CD14-positive monocyte (primary cell): Measurements from ENCODE around the gene NRSN2. TPM values are rescaled to one million over a fixed set of nuclear protein-coding genes. Genes with fewer than 3 reads are reported as not detected.

ENCODE experiments used
- DNase-seq, 3 donors: peaks; one replicate each; pipeline ENCODE4 v3.0.0-alpha.2; 2011 to 2022
- H2AFZ ChIP-seq: 2 replicates; pipeline ENCODE4 v1.6.0; 2012; ENCODE audit warnings: mild to moderate bottlenecking, low read depth, low read length, inconsistent platforms; ENCODE audit not compliant: insufficient read depth, poor library complexity, severe bottlenecking
- H3K27ac ChIP-seq, 2 donors: 1 replicate in 1 of 2; 2 replicates in 1 of 2; pipeline ENCODE4 v1.5.1; 2012 to 2013; ENCODE audit warnings: low read length in 2 of 2, control low read depth in 1 of 2, inconsistent platforms in 1 of 2, low read depth in 1 of 2, mild to moderate bottlenecking in 1 of 2
- H3K27me3 ChIP-seq, 2 donors: one replicate each; pipeline versions ENCODE4 v1.6.0 to v1.6.1; 2011 to 2013; ENCODE audit warnings: low read length in 2 of 2; ENCODE audit not compliant: control insufficient read depth in 2 of 2, insufficient read depth in 2 of 2
- H3K36me3 ChIP-seq, 2 donors: replicated peaks in 1 of 2; 1 replicate in 1 of 2; 2 replicates in 1 of 2; pipeline versions ENCODE4 v1.5.1 to v1.6.1; 2012 to 2013; ENCODE audit warnings: low read length in 2 of 2, control low read depth in 1 of 2, inconsistent platforms in 1 of 2, mild to moderate bottlenecking in 1 of 2; ENCODE audit not compliant: insufficient read depth in 2 of 2, control insufficient read depth in 1 of 2
- H3K4me1 ChIP-seq, 2 donors: 1 replicate in 1 of 2; 2 replicates in 1 of 2; pipeline versions ENCODE4 v1.5.1 to v1.6.1; 2012 to 2013; ENCODE audit warnings: low read length in 2 of 2, control low read depth in 1 of 2, inconsistent platforms in 1 of 2, mild to moderate bottlenecking in 1 of 2, moderate library complexity in 1 of 2; ENCODE audit not compliant: insufficient read depth in 2 of 2, control insufficient read depth in 1 of 2
- H3K4me2 ChIP-seq: replicated peaks from 2 replicates; pipeline ENCODE3; 2012; ENCODE audit warnings: low read length, moderate library complexity, mild to moderate bottlenecking; ENCODE audit not compliant: poor library complexity, severe bottlenecking; ENCODE audit errors: extremely low read depth
- H3K4me3 ChIP-seq, 3 experiments: fragments of 200-600 bp in 1 of 3; sonication (generic) in 1 of 3; replicated peaks in 1 of 3; 1 replicate in 2 of 3; 2 replicates in 1 of 3; pipeline ENCODE4 v1.5.1; 2011 to 2013; ENCODE audit warnings: low read length in 3 of 3, mild to moderate bottlenecking in 3 of 3, control low read depth in 2 of 3, low read depth in 2 of 3, inconsistent platforms in 1 of 3, moderate library complexity in 1 of 3
- H3K79me2 ChIP-seq: 2 replicates; pipeline ENCODE4 v1.6.0; 2012; ENCODE audit warnings: mild to moderate bottlenecking, control low read depth, inconsistent platforms, low read length, moderate library complexity; ENCODE audit not compliant: insufficient read depth
- H3K9ac ChIP-seq: 2 replicates; pipeline ENCODE4 v1.6.0; 2017; ENCODE audit warnings: low read length, mild to moderate bottlenecking; ENCODE audit not compliant: insufficient read depth, poor library complexity, severe bottlenecking
- H3K9me3 ChIP-seq, 2 donors: replicated peaks in 1 of 2; 1 replicate in 1 of 2; 2 replicates in 1 of 2; pipeline versions ENCODE4 v1.5.1 to v1.6.1; 2012 to 2013; ENCODE audit warnings: low read length in 2 of 2, control low read depth in 1 of 2; ENCODE audit not compliant: control insufficient read depth in 1 of 2, insufficient read depth in 1 of 2
- H4K20me1 ChIP-seq: 2 replicates; pipeline ENCODE4 v1.6.0; 2012; ENCODE audit warnings: mild to moderate bottlenecking, low read length, control low read depth, moderate library complexity; ENCODE audit not compliant: insufficient read depth
- H3K27ac Mint-ChIP-seq, 7 donors: one replicate each; pipeline ENCODE4 v1.8.0; 2020; ENCODE audit warnings: mild to moderate bottlenecking in 7 of 7, mixed read lengths in 7 of 7, moderate library complexity in 6 of 7, inconsistent platforms in 2 of 7
- H3K27me3 Mint-ChIP-seq, 3 donors: one replicate each; pipeline ENCODE4 v1.8.0; 2021 to 2022; ENCODE audit warnings: low read depth in 3 of 3, mild to moderate bottlenecking in 3 of 3, mixed read lengths in 3 of 3, moderate library complexity in 3 of 3, inconsistent platforms in 1 of 3
- H3K36me3 Mint-ChIP-seq, 2 donors: one replicate each; pipeline ENCODE4 v1.8.0; 2020; ENCODE audit warnings: mixed read lengths in 2 of 2, inconsistent platforms in 1 of 2, mild to moderate bottlenecking in 1 of 2
- H3K4me1 Mint-ChIP-seq: one replicate; pipeline ENCODE4 v1.8.0; 2020; ENCODE audit warnings: mild to moderate bottlenecking, mixed read lengths
- H3K4me3 Mint-ChIP-seq, 2 donors: one replicate each; pipeline ENCODE4 v1.8.0; 2020; ENCODE audit warnings: mild to moderate bottlenecking in 2 of 2, mixed read lengths in 2 of 2, moderate library complexity in 1 of 2
- H3K9me3 Mint-ChIP-seq, 7 donors: one replicate each; pipeline ENCODE4 v1.8.0; 2020 to 2022; ENCODE audit warnings: mixed read lengths in 7 of 7, mild to moderate bottlenecking in 6 of 7, moderate library complexity in 6 of 7, inconsistent platforms in 2 of 7
- WGBS: methylation state at CpG from one replicate; pipeline ENCODE4 v1.1.5; 2013; ENCODE audit warnings: missing lambda C conversion rate; ENCODE audit not compliant: insufficient coverage; 5-methylcytosine and 5-hydroxymethylcytosine counted together
- intact Hi-C, 2 donors: fragments of 100-400 bp; cut with micrococcal nuclease; formaldehyde crosslinking; loops; one replicate each; pipeline versions ENCODE4 v1.15.0 to v1.15.1; 2023
- polyA plus RNA-seq, 3 donors: library from polyadenylated mRNA; depleted of rRNA in 1 of 3; unstranded in 2 of 3; stranded (reverse) in 1 of 3; fragments of 300-500 nt in 2 of 3; fragments of >200 nt in 1 of 3; fragmentation: Illumina TruSeq in 2 of 3; gene quantifications; 1 replicate in 2 of 3; 2 replicates in 1 of 3; pipeline ENCODE4 v1.2.3, GENCODE V29; 2012 to 2021
- TF ChIP-seq, protein P1 (sequence below): fragments of 200-600 bp; IDR thresholded peaks from one replicate; pipeline ENCODE4 v1.8.0; 2022; ENCODE audit warnings: antibody characterized with exemption, mild to moderate bottlenecking

Gene NRSN2
- polyA plus RNA-seq, 3 donors = 0.09 to 0.73 (median 0.56) TPM

- Mint-ChIP-seq H3K4me3 (peak overlapping the region; percentile 97 to 100), H3K9me3 (no peaks in the 10 kb centered on the region), H3K27me3 (peaks cover 0 to 1% (median 0%) of the 10 kb centered on the region in 3 donors), H3K27ac (peak overlapping the region; percentile 90 to 99 (median 97)), H3K36me3 (peaks cover 16 to 20% of the 10 kb centered on the region in 2 donors), H3K4me1 (peaks cover 48% of the 10 kb centered on the region)
- no peak for DNase-seq
- Histone ChIP-seq H2AFZ (peak overlapping the region; percentile 84), H3K9me3 (no peaks in the 10 kb centered on the region), H3K79me2 (peaks cover 47% of the 10 kb centered on the region), H3K36me3 (peaks cover 0 to 5% of the 10 kb centered on the region in 2 donors), H3K4me2 (peak overlapping the region; percentile 93), H3K27me3 (no peaks in the 10 kb centered on the region), H3K9ac (peak overlapping the region; percentile 95), H3K27ac (peak overlapping the region; percentile 91 to 99), H3K4me3 (peak overlapping the region; percentile 57 to 92 (median 92)), H4K20me1 (peaks cover 35% of the 10 kb centered on the region), H3K4me1 (peaks cover 41 to 55% of the 10 kb centered on the region in 2 donors)
- WGBS = 0% methylated on average over 5 of the region's 15 CpGs
- TF ChIP-seq, protein P1, sequence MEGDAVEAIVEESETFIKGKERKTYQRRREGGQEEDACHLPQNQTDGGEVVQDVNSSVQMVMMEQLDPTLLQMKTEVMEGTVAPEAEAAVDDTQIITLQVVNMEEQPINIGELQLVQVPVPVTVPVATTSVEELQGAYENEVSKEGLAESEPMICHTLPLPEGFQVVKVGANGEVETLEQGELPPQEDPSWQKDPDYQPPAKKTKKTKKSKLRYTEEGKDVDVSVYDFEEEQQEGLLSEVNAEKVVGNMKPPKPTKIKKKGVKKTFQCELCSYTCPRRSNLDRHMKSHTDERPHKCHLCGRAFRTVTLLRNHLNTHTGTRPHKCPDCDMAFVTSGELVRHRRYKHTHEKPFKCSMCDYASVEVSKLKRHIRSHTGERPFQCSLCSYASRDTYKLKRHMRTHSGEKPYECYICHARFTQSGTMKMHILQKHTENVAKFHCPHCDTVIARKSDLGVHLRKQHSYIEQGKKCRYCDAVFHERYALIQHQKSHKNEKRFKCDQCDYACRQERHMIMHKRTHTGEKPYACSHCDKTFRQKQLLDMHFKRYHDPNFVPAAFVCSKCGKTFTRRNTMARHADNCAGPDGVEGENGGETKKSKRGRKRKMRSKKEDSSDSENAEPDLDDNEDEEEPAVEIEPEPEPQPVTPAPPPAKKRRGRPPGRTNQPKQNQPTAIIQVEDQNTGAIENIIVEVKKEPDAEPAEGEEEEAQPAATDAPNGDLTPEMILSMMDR = no peak
- intact Hi-C loops = no loop called here
Measured at GRCh38 chr20:298776-299391, 48.0 kb upstream of the NRSN2 start.

- intact Hi-C loops = no loop called here
- TF ChIP-seq, protein P1 = no peak
- H3K27me3 ChIP-seq = no peaks in the 10 kb centered on the region
- peak overlapping the region; percentile 93 for H3K4me2 ChIP-seq
- peaks cover 47% of the 10 kb centered on the region for H3K79me2 ChIP-seq
- Mint-ChIP-seq H3K36me3 (peaks cover 16 to 21% of the 10 kb centered on the region in 2 donors), H3K4me1 (peaks cover 48% of the 10 kb centered on the region), H3K4me3 (peak overlapping the region; percentile 28 to 36), H3K27me3 (peaks cover 0 to 1% (median 0%) of the 10 kb centered on the region in 3 donors), H3K9me3 (no peaks in the 10 kb centered on the region), H3K27ac (peak overlapping the region in 4 of 7 donors; percentile 55 to 81 (median 70))
- H3K4me3 ChIP-seq = peak overlapping the region in 1 of 3 experiments; percentile 92
- H3K4me1 ChIP-seq = peaks cover 41 to 55% of the 10 kb centered on the region in 2 donors
- peak in 2 of 3 donors; percentile 17 to 26 for DNase-seq
- WGBS = 37% methylated on average over 3 of the region's 10 CpGs
- H2AFZ ChIP-seq = no peak overlapping the region
- H4K20me1 ChIP-seq = peaks cover 35% of the 10 kb centered on the region
- H3K27ac ChIP-seq = no peak overlapping the region
- H3K9me3 ChIP-seq = no peaks in the 10 kb centered on the region
- H3K36me3 ChIP-seq = peaks cover 0 to 5% of the 10 kb centered on the region in 2 donors
- no peak overlapping the region for H3K9ac ChIP-seq
Measured at GRCh38 chr20:300345-300990, 46.4 kb upstream of the NRSN2 start.
